ENCODE data around the gene TEX22.

Gene TEX22

GRCh38 chr14:105455086-105455640 is 56.8 kb downstream of the TEX22 start:
- DNase-seq (ENCODE audit: extremely low read depth in 1 of 2, low read depth in 1 of 2): no peak

GRCh38 chr14:105455766-105456660 is 57.7 kb downstream of the TEX22 start:
- DNase-seq (ENCODE audit: extremely low read depth in 1 of 2, low read depth in 1 of 2): no peak

GRCh38 chr14:105456736-105457617 is 58.6 kb downstream of the TEX22 start:
- DNase-seq (ENCODE audit: extremely low read depth in 1 of 2, low read depth in 1 of 2): no peak

- DNase-seq (ENCODE audit: extremely low read depth in 1 of 2, low read depth in 1 of 2): no peak
Observed at GRCh38 chr14:105458010-105458409, 59.7 kb downstream of the TEX22 start.

- DNase-seq (ENCODE audit: extremely low read depth in 1 of 2, low read depth in 1 of 2): no peak
Observed at GRCh38 chr14:105458571-105458970, 60.2 kb downstream of the TEX22 start.

- no peak for DNase-seq (ENCODE audit: extremely low read depth in 1 of 2, low read depth in 1 of 2)
Observed at GRCh38 chr14:105460116-105460515, 61.8 kb downstream of the TEX22 start.

- no peak for DNase-seq (ENCODE audit: extremely low read depth in 1 of 2, low read depth in 1 of 2)
Observed at GRCh38 chr14:105460616-105461015, 62.3 kb downstream of the TEX22 start.

- no peak for DNase-seq (ENCODE audit: extremely low read depth in 1 of 2, low read depth in 1 of 2)
Observed at GRCh38 chr14:105461903-105462302, 63.6 kb downstream of the TEX22 start.

Measured in activated CD8-positive, alpha-beta memory T cell treated with anti-CD3 and anti-CD28 coated beads for 1 hour (primary cell).